Panc1 (cell line): Measurements from ENCODE around the gene CIITA. TPM values are rescaled to one million over a fixed set of nuclear protein-coding genes. Genes with fewer than 3 reads are reported as not detected.

Source experiments
- ATAC-seq: fragments of 200-7000 bp; cut with Tn5 transposase; 2 replicates; pipeline ENCODE4 v1.9.1; 2020; ENCODE audit warnings: mild to moderate bottlenecking, moderate library complexity
- BruUV-seq: library from RNA; stranded (reverse); fragments of 400-500 nt; replicated peaks from 2 replicates; lab custom pipeline; 2021; lab: Mats Ljungman, UMichigan
- CTCF ChIA-PET: fragments of 300-600 bp; sonication (Branson Sonifier 250); formaldehyde crosslinking; loops from one replicate; lab custom pipeline; 2022; ENCODE audit warnings: antibody characterized with exemption; lab: Charles Lee
- POLR2A ChIA-PET: fragments of 300-600 bp; sonication (Branson Sonifier 250); formaldehyde crosslinking; loops from one replicate; lab custom pipeline; 2022; ENCODE audit warnings: antibody characterized with exemption; lab: Charles Lee
- DNase-seq: peaks from one replicate; pipeline ENCODE4 v3.0.0-alpha.2; 2010; ENCODE audit warnings: low read depth, low spot score
- H3K27ac ChIP-seq: 2 replicates; pipeline ENCODE4 v1.5.1; 2011; ENCODE audit warnings: mild to moderate bottlenecking, low read length, inconsistent platforms
- H3K27me3 ChIP-seq: fragments of 200-500 bp; sonication (Bioruptor generic); 2 replicates; pipeline ENCODE4 v1.6.0; 2014; ENCODE audit warnings: low read length, inconsistent platforms; ENCODE audit not compliant: control insufficient read depth, insufficient read depth
- H3K36me3 ChIP-seq: fragments of 200-500 bp; sonication (Bioruptor generic); 2 replicates; pipeline ENCODE4 v1.5.1; 2014; ENCODE audit warnings: inconsistent platforms, mild to moderate bottlenecking, low read length, moderate library complexity; ENCODE audit not compliant: control insufficient read depth, insufficient read depth
- H3K4me1 ChIP-seq: 2 replicates; pipeline ENCODE4 v1.5.1; 2011; ENCODE audit warnings: inconsistent platforms, mild to moderate bottlenecking, low read length, moderate library complexity; ENCODE audit not compliant: control insufficient read depth, insufficient read depth
- H3K4me3 ChIP-seq, 2 experiments: 2 replicates each; pipeline ENCODE4 v1.5.1; 2011 to 2012; ENCODE audit warnings: low read depth in 2 of 2, low read length in 2 of 2, mild to moderate bottlenecking in 2 of 2, inconsistent platforms in 1 of 2, moderate library complexity in 1 of 2
- H3K9me3 ChIP-seq: fragments of 200-500 bp; sonication (Bioruptor generic); 2 replicates; pipeline ENCODE4 v1.5.1; 2014; ENCODE audit warnings: low read depth, mild to moderate bottlenecking, inconsistent platforms, low read length, moderate library complexity; ENCODE audit not compliant: control insufficient read depth, insufficient read depth
- CTCF ChIP-seq: fragments of 450-650 bp; IDR thresholded peaks from 2 replicates; pipeline ENCODE4 v1.5.1; 2017; ENCODE audit warnings: mild to moderate bottlenecking
- POLR2AphosphoS5 ChIP-seq: IDR thresholded peaks from 2 replicates; pipeline ENCODE4 v1.6.1; 2012; ENCODE audit warnings: mild to moderate bottlenecking, low read depth, low read length, moderate library complexity
- REST ChIP-seq, 2 experiments: IDR thresholded peaks; 2 replicates each; pipeline ENCODE4 v1.6.1; 2011 to 2012; ENCODE audit warnings: low read depth in 2 of 2, control low read depth in 1 of 2, low read length in 1 of 2, mild to moderate bottlenecking in 1 of 2, moderate library complexity in 1 of 2; ENCODE audit not compliant: insufficient read depth in 1 of 2
- SIN3A ChIP-seq: IDR thresholded peaks from 2 replicates; pipeline ENCODE4 v1.6.1; 2012; ENCODE audit warnings: low read depth, mild to moderate bottlenecking, low read length, moderate library complexity, borderline replicate concordance; ENCODE audit not compliant: insufficient read depth
- TCF7L2 ChIP-seq: IDR thresholded peaks from 2 replicates; pipeline ENCODE4 v1.6.1; 2011; ENCODE audit warnings: mild to moderate bottlenecking, low read depth, low read length, inconsistent platforms
- in situ Hi-C: cut with HindIII; loops from 2 replicates; pipeline ENCODE4 v1.10.0; 2016; ENCODE audit warnings: low sequenced_read_pairs, low pct_unique_long_range_greater_than_20kb
- intact Hi-C: fragments of 100-400 bp; cut with micrococcal nuclease; formaldehyde crosslinking; loops from one replicate; pipeline ENCODE4 v1.10.0; 2022; ENCODE audit not compliant: unreplicated experiment
- total RNA-seq: library from RNA; stranded (reverse); gene quantifications from one replicate; pipeline ENCODE4 v1.2.1, GENCODE V29; 2021; ENCODE audit not compliant: unreplicated experiment

The CIITA gene
- total RNA-seq, 1 experiment from 2014 or later = 0.41 TPM

GRCh38 chr16:10969615-10970014 lies 92.6 kb downstream of the CIITA start:
- ChIA-PET POLR2A (no interaction called here), CTCF (no interaction called here)
- no peaks in the 10 kb centered on the region for H3K9me3 ChIP-seq
- H3K27ac ChIP-seq = no peak overlapping the region
- no peaks in the 10 kb centered on the region for H3K27me3 ChIP-seq
- H3K4me1 ChIP-seq = no peaks in the 10 kb centered on the region
- DNase-seq (no peak), ATAC-seq (no peak)
- intact Hi-C loops (loop anchor here (10.0 kb wide), 2 partner anchors 385 to 415 kb away; no protein-coding TSS in a partner anchor), in situ Hi-C loops (no loop called here)
- TF ChIP-seq POLR2AphosphoS5 (no peak), CTCF (no peak), REST (IDR thresholded peaks at IDR 0.05; ENCODE audit: insufficient read depth in 1 of 2, low read depth in 2 of 2, low read length in 1 of 2) (no peak), TCF7L2 (no peak), SIN3A (no peak)
- H3K4me3 ChIP-seq = no peak overlapping the region
- no TSS peak for BruUV-seq
- H3K36me3 ChIP-seq = no peaks in the 10 kb centered on the region

GRCh38 chr16:10970065-10970464 lies 93.1 kb downstream of the CIITA start:
- ATAC-seq (no peak), DNase-seq (no peak)
- Histone ChIP-seq H3K4me1 (no peaks in the 10 kb centered on the region), H3K4me3 (no peak overlapping the region), H3K9me3 (no peaks in the 10 kb centered on the region), H3K27ac (no peak overlapping the region), H3K27me3 (no peaks in the 10 kb centered on the region), H3K36me3 (no peaks in the 10 kb centered on the region)
- ChIA-PET CTCF (no interaction called here), POLR2A (no interaction called here)
- TF ChIP-seq REST (IDR thresholded peaks at IDR 0.05; ENCODE audit: insufficient read depth in 1 of 2, low read depth in 2 of 2, low read length in 1 of 2) (no peak), POLR2AphosphoS5 (no peak), SIN3A (no peak), TCF7L2 (no peak), CTCF (no peak)
- BruUV-seq = no TSS peak
- intact Hi-C loops = no loop called here
- in situ Hi-C loops = no loop called here
